AG10803 (cell line): ENCODE data around the gene TAF3.
A peak's percentile ranks its signal among the peaks of the same experiment; 100 is the strongest.

Source experiments
- DNase-seq: peaks from one replicate; pipeline ENCODE4 v3.0.0; 2010; ENCODE audit warnings: low read depth
- H3K4me3 ChIP-seq: 2 replicates; pipeline ENCODE4 v1.5.1; 2011; ENCODE audit warnings: mild to moderate bottlenecking, low read length, control low read depth
- CTCF ChIP-seq: conservative IDR thresholded peaks from 2 replicates; pipeline ENCODE4 v1.5.1; 2011; ENCODE audit warnings: mild to moderate bottlenecking, low read length, control low read depth, inconsistent platforms

The TAF3 gene

GRCh38 chr10:7813481-7813880, 4.8 kb upstream of the TAF3 start:
- DNase-seq, result no peak
- TF ChIP-seq CTCF, result no peak
- no peak overlapping the region for H3K4me3 ChIP-seq

GRCh38 chr10:7817576-7817975, 729 bp upstream of the TAF3 start:
- peak overlapping the region; percentile 95 for H3K4me3 ChIP-seq
- TF ChIP-seq CTCF, result no peak
- no peak for DNase-seq

GRCh38 chr10:7817984-7818294, 366 bp upstream of the TAF3 start:
- no peak for DNase-seq
- peak overlapping the region; percentile 95 for H3K4me3 ChIP-seq
- TF ChIP-seq CTCF, result no peak

- peak; percentile 53 for DNase-seq
These were observed 786 bp downstream of the TAF3 start for GRCh38 chr10:7819121-7819460.

GRCh38 chr10:7824251-7824650, 5.9 kb downstream of the TAF3 start:
- no peak overlapping the region for H3K4me3 ChIP-seq
- TF ChIP-seq CTCF, result no peak
- no peak for DNase-seq

More at GRCh38 chr10:7819121-7819460, 786 bp downstream of the TAF3 start:
- H3K4me3 ChIP-seq, result peak overlapping the region; percentile 95
- TF ChIP-seq CTCF, result peak; percentile 51

- H3K4me3 ChIP-seq, result no peak overlapping the region
- DNase-seq, result peak; percentile 19
- TF ChIP-seq CTCF, result no peak
These were observed 8.7 kb downstream of the TAF3 start for GRCh38 chr10:7826971-7827370.

- no peak overlapping the region for H3K4me3 ChIP-seq
- DNase-seq, result no peak
- no peak for TF ChIP-seq CTCF
These were observed 11.1 kb downstream of the TAF3 start for GRCh38 chr10:7829289-7829834.
